VCaP (cell line): ENCODE data around the gene EIF2S3B.
"Not testable (repeated sequence)": the region's sequence is repeated elsewhere in the genome, so short reads cannot be mapped to it uniquely, and the experiment has no call there.

ENCODE experiments used
- H3K27ac ChIP-seq: fragments of 450-650 bp; 2 replicates; pipeline ENCODE4 v1.5.1; 2017
- CTCF ChIP-seq: fragments of 450-650 bp; conservative IDR thresholded peaks from 2 replicates; pipeline ENCODE4 v1.5.1; 2017; ENCODE audit warnings: mild to moderate bottlenecking, moderate library complexity

The EIF2S3B gene

GRCh38 chr12:10505620-10506019 is at the start of gene EIF2S3B:
EIF2S3B (plus strand) TSS chr12:10505890; CDS start chr12:10505903, 13 bp downstream.
- TF ChIP-seq CTCF, result no peak
- H3K27ac ChIP-seq, result no peak within 1 kb of the TSS

- TF ChIP-seq CTCF, result no peak
- H3K27ac ChIP-seq, result no peak overlapping the region
Observed at GRCh38 chr12:10456856-10457255, 48.8 kb upstream of the EIF2S3B start.

- H3K27ac ChIP-seq, result no peak overlapping the region
- no peak for TF ChIP-seq CTCF
Observed at GRCh38 chr12:10457760-10458159, 47.9 kb upstream of the EIF2S3B start.

- no peak for TF ChIP-seq CTCF
- H3K27ac ChIP-seq, result no peak overlapping the region
Observed at GRCh38 chr12:10466311-10466710, 39.4 kb upstream of the EIF2S3B start.

- TF ChIP-seq CTCF, result no peak
- H3K27ac ChIP-seq, result no peak overlapping the region
Observed at GRCh38 chr12:10469701-10470100, 36.0 kb upstream of the EIF2S3B start.

- not testable (repeated sequence) for H3K27ac ChIP-seq
Observed at GRCh38 chr12:10472808-10473207, 32.9 kb upstream of the EIF2S3B start.

GRCh38 chr12:10481901-10482300 is 23.8 kb upstream of the EIF2S3B start:
- not testable (repeated sequence) for H3K27ac ChIP-seq

- H3K27ac ChIP-seq, result not testable (repeated sequence)
Observed at GRCh38 chr12:10487328-10487727, 18.4 kb upstream of the EIF2S3B start.

- TF ChIP-seq CTCF, result no peak
Observed at GRCh38 chr12:10491766-10492165, 13.9 kb upstream of the EIF2S3B start.

GRCh38 chr12:10497602-10498001 is 8.1 kb upstream of the EIF2S3B start:
- no peak overlapping the region for H3K27ac ChIP-seq
- TF ChIP-seq CTCF, result no peak

More at GRCh38 chr12:10491766-10492165, 13.9 kb upstream of the EIF2S3B start:
- H3K27ac ChIP-seq, result no peak overlapping the region
